MM.1S (cell line): Measurements from ENCODE around the gene ELMO3.

Experiments
- DNase-seq: peaks from one replicate; pipeline ENCODE4 v3.0.0-alpha.2; 2015
- H2AFZ ChIP-seq: fragments of 300-600 bp; sonication (generic); 2 replicates; pipeline ENCODE4 v1.6.0; 2016; ENCODE audit warnings: antibody characterized with exemption, low read length
- H3F3A ChIP-seq: fragments of 300-600 bp; sonication (generic); 2 replicates; pipeline ENCODE4 v1.6.1; 2016; ENCODE audit warnings: mild to moderate bottlenecking, antibody characterized with exemption, low read length, moderate library complexity, mixed read lengths; ENCODE audit not compliant: insufficient read depth
- H3K27ac ChIP-seq: fragments of 300-600 bp; sonication (generic); 2 replicates; pipeline ENCODE4 v1.5.1; 2016; ENCODE audit warnings: mild to moderate bottlenecking, low read length
- H3K27me3 ChIP-seq: fragments of 300-600 bp; sonication (generic); replicated peaks from 2 replicates; pipeline ENCODE4 v1.6.0; 2016; ENCODE audit warnings: low read length; ENCODE audit not compliant: insufficient read depth
- H3K36me3 ChIP-seq: fragments of 300-600 bp; sonication (generic); replicated peaks from 2 replicates; pipeline ENCODE4 v1.6.1; 2016; ENCODE audit warnings: mild to moderate bottlenecking, low read length, mixed read lengths; ENCODE audit not compliant: insufficient read depth
- H3K4me1 ChIP-seq: fragments of 300-600 bp; sonication (generic); 2 replicates; pipeline ENCODE4 v1.6.1; 2016; ENCODE audit warnings: low read length, mixed read lengths
- H3K4me2 ChIP-seq: fragments of 300-600 bp; sonication (generic); 2 replicates; pipeline ENCODE4 v1.6.0; 2016; ENCODE audit warnings: low read depth, low read length
- H3K4me3 ChIP-seq: fragments of 300-600 bp; sonication (generic); 2 replicates; pipeline ENCODE4 v1.5.1; 2016; ENCODE audit warnings: low read length, mixed read lengths
- H3K79me2 ChIP-seq: fragments of 300-600 bp; sonication (generic); 2 replicates; pipeline ENCODE4 v1.6.1; 2016; ENCODE audit warnings: mixed run types, low read length, mixed read lengths
- H3K9ac ChIP-seq: fragments of 300-600 bp; sonication (generic); 2 replicates; pipeline ENCODE4 v1.6.1; 2016; ENCODE audit warnings: low read length, mixed read lengths
- H3K9me2 ChIP-seq: fragments of 300-600 bp; sonication (generic); replicated peaks from 2 replicates; pipeline ENCODE4 v1.6.1; 2016; ENCODE audit warnings: mild to moderate bottlenecking, low read length, mixed read lengths; ENCODE audit not compliant: insufficient read depth
- H3K9me3 ChIP-seq: fragments of 300-600 bp; sonication (generic); replicated peaks from 2 replicates; pipeline ENCODE4 v1.6.1; 2016; ENCODE audit warnings: mild to moderate bottlenecking, low read length, mixed read lengths; ENCODE audit not compliant: insufficient read depth
- H4K20me1 ChIP-seq: fragments of 300-600 bp; sonication (generic); 2 replicates; pipeline ENCODE4 v1.6.1; 2016; ENCODE audit warnings: mild to moderate bottlenecking, low read length, moderate library complexity, mixed read lengths; ENCODE audit not compliant: insufficient read depth
- EZH2 ChIP-seq: fragments of 300-600 bp; sonication (generic); optimal IDR thresholded peaks from 2 replicates; pipeline ENCODE3; 2017; ENCODE audit warnings: low read depth, mild to moderate bottlenecking, antibody characterized with exemption, low read length, mixed read lengths
- EZH2phosphoT487 ChIP-seq: fragments of 300-600 bp; sonication (generic); IDR thresholded peaks from 2 replicates; pipeline ENCODE4 v1.6.1; 2018; ENCODE audit warnings: antibody characterized with exemption, low read length
- TF ChIP-seq, protein P1 (sequence below): fragments of 300-600 bp; sonication (generic); IDR thresholded peaks from 2 replicates; pipeline ENCODE4 v1.5.1; 2016; ENCODE audit warnings: antibody characterized with exemption, low read length, mixed read lengths

The ELMO3 gene

DNA sequence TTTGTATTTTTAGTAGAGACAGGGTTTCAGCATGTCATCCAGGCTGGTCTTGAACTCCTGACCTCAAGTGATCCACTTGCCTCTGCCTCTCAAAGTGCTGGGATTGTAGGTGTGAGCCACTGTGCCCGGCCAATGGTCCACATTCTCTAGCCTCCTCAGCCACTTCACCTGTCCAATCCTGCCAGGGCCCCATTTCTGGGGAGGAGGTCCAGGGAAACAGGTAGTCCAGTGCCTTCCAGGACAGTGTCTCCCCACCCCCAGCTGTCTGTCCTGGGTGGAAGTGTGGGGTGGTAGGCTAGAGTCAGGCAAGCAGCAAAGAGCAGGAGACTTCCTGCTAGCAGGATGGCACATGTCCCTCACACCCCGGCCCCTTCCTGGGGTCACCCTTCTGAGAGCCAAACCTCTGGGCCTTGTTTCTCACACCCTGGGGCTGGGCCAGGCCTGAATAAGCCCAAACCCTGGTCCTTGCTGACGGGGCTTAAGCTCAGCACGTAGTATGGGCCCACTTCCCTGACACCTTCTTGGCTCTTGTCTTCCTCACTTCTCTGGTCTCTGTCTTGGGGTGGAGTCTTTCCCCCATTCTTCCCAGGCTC, 43.3 kb downstream of the ELMO3 start:
- no peak overlapping the region for H3K9ac ChIP-seq
- no peak overlapping the region for H2AFZ ChIP-seq
- H3F3A ChIP-seq, result peaks cover 36% of the 10 kb centered on the region
- H3K79me2 ChIP-seq, result peaks cover 63% of the 10 kb centered on the region
- no peak overlapping the region for H3K4me2 ChIP-seq
- no peaks in the 10 kb centered on the region for H3K36me3 ChIP-seq
- peaks cover 22% of the 10 kb centered on the region for H3K4me1 ChIP-seq
- no peaks in the 10 kb centered on the region for H3K9me2 ChIP-seq
- no peaks in the 10 kb centered on the region for H4K20me1 ChIP-seq
- H3K4me3 ChIP-seq, result no peak overlapping the region
- H3K9me3 ChIP-seq, result no peaks in the 10 kb centered on the region
- TF ChIP-seq EZH2phosphoT487 (no peak), EZH2 (no peak)
- TF ChIP-seq, protein P1, sequence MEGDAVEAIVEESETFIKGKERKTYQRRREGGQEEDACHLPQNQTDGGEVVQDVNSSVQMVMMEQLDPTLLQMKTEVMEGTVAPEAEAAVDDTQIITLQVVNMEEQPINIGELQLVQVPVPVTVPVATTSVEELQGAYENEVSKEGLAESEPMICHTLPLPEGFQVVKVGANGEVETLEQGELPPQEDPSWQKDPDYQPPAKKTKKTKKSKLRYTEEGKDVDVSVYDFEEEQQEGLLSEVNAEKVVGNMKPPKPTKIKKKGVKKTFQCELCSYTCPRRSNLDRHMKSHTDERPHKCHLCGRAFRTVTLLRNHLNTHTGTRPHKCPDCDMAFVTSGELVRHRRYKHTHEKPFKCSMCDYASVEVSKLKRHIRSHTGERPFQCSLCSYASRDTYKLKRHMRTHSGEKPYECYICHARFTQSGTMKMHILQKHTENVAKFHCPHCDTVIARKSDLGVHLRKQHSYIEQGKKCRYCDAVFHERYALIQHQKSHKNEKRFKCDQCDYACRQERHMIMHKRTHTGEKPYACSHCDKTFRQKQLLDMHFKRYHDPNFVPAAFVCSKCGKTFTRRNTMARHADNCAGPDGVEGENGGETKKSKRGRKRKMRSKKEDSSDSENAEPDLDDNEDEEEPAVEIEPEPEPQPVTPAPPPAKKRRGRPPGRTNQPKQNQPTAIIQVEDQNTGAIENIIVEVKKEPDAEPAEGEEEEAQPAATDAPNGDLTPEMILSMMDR, result no peak
- H3K27me3 ChIP-seq, result no peaks in the 10 kb centered on the region
- H3K27ac ChIP-seq, result no peak overlapping the region
- DNase-seq, result no peak

DNA sequence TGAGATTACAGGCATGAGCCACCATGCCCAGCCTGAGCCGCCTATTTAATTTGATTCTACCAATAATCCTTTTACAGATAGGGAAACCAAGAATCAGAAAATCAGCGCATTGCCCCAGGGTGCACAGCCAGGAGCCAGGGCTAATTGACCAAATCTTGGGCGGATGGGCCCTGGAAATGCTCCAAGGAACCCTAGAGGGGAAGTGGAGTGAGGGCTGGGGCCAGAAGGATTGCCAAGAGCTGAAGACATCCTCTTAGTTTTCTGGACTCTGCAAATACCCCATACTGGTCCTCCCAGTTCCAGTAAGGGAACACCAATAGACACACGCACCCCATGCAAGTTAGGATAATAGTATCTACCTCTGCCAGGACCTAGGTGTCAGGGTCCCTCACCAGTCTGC, 44.5 kb downstream of the ELMO3 start:
- H3K9me2 ChIP-seq, result no peaks in the 10 kb centered on the region
- no peak for TF ChIP-seq EZH2
- TF ChIP-seq, protein P1, result no peak
- no peak for TF ChIP-seq EZH2phosphoT487
- peak overlapping the region; percentile 93; the same call in 1 of the 2 replicates for H3K4me3 ChIP-seq
- DNase-seq, result no peak
- H2AFZ ChIP-seq, result no peak overlapping the region
- peak overlapping the region; percentile 79 for H3K4me2 ChIP-seq
- no peaks in the 10 kb centered on the region for H3K36me3 ChIP-seq
- peak overlapping the region; percentile 80; the same call in 1 of the 2 replicates for H3K9ac ChIP-seq
- H3K4me1 ChIP-seq, result peaks cover 30% of the 10 kb centered on the region
- no peaks in the 10 kb centered on the region for H3K27me3 ChIP-seq
- H3K27ac ChIP-seq, result peak overlapping the region; percentile 85; the same call in 1 of the 2 replicates
- peaks cover 63% of the 10 kb centered on the region for H3K79me2 ChIP-seq
- no peaks in the 10 kb centered on the region for H3K9me3 ChIP-seq
- no peaks in the 10 kb centered on the region for H4K20me1 ChIP-seq
- H3F3A ChIP-seq, result peaks cover 44% of the 10 kb centered on the region

DNA sequence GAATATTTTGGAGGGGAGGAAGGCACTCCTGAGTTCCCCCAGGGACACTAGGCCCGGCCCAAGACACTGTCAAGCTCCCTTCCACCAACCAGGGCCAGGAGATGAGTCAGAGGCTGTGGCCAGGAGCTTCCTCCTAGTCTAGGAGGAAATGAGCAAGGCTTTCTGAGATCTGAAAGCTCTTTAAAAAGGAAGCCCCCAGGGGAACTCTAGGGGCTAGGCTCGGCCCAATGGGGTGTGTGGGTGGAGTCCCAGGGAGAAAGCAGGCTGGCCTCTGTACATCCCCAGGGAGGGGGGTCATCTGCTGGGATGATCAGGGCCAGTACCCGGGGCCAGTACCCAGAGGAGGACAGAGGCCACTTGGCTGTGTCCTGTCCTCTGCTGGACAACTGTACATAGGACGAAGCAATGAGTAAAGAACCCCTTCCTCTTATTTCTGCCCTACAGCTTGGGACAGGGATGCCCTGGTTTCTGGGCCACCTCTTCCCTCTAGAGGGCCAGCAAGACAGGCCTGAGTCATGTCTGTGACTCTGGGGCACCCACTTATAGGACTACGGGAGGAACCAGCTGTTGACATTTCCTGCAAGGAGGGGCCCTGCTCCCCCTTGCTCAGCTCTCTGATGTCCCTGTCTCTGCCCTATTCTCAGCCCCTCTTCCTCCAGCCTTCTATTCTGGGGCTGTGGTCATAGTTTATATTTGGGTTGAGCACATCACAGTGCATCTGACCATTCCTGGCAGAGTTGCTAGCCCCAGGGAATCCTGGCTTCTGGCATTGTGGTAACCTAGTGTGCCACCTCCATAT, 45.7 kb downstream of the ELMO3 start:
- peak overlapping the region; percentile 80 for H3K9ac ChIP-seq
- peak; percentile 88 for DNase-seq
- peaks cover 7% of the 10 kb centered on the region for H3K27me3 ChIP-seq
- H2AFZ ChIP-seq, result peak overlapping the region; percentile 17; the same call in 1 of the 2 replicates
- H3K79me2 ChIP-seq, result peaks cover 56% of the 10 kb centered on the region
- no peaks in the 10 kb centered on the region for H3K36me3 ChIP-seq
- no peaks in the 10 kb centered on the region for H4K20me1 ChIP-seq
- TF ChIP-seq, protein P1, result 0 out of 2 replicates have a peak, but pooled peaks have one; percentile 5
- TF ChIP-seq EZH2, result no peak
- H3K27ac ChIP-seq, result peak overlapping the region; percentile 85
- H3K9me2 ChIP-seq, result no peaks in the 10 kb centered on the region
- H3F3A ChIP-seq, result peaks cover 44% of the 10 kb centered on the region
- H3K4me3 ChIP-seq, result peak overlapping the region; percentile 93
- peaks cover 36% of the 10 kb centered on the region for H3K4me1 ChIP-seq
- H3K4me2 ChIP-seq, result peak overlapping the region; percentile 79
- H3K9me3 ChIP-seq, result no peaks in the 10 kb centered on the region
